ENCODE measurements around the gene LEKR1. TPM values are rescaled to one million over a fixed set of nuclear protein-coding genes. Genes with fewer than 3 reads are reported as not detected.

Gene LEKR1
- total and polyA plus RNA-seq, 9 of the 15 experiments (the other 6 are each of a cell fraction or from before 2014, with no cell fraction given), result 0.76 to 1.8 (median 1.2) TPM

GRCh38 chr3:157033001-157033400 lies 206.8 kb downstream of the LEKR1 start:
- H3K27ac ChIP-seq (ENCODE audit: extremely low read depth, low read depth, low read length), result no peak overlapping the region
- FAIRE-seq (no peak), ATAC-seq (no peak), DNase-seq (ENCODE audit: extremely low read depth in 1 of 4, low spot score in 3 of 4) (no peak)
- H3K4me3 ChIP-seq, result no peak overlapping the region
- H2AFZ ChIP-seq (ENCODE audit: low read depth, low read length), result no peak overlapping the region
- CTCF ChIA-PET (ENCODE audit: low intra/inter-chr PET ratio), result no interaction called here
- no peaks in the 10 kb centered on the region for H3K4me1 ChIP-seq (replicated peaks in 1 of 2; ENCODE audit: control insufficient read depth in 2 of 2, insufficient read depth in 2 of 2, low read length in 2 of 2)
- H3K9me1 ChIP-seq (ENCODE audit: control insufficient read depth, insufficient read depth, low read length), result no peaks in the 10 kb centered on the region
- intact Hi-C loops (cut with micrococcal nuclease), result no loop called here
- WGBS (ENCODE audit: insufficient coverage, low coverage, missing lambda C conversion rate), result 6% methylated on average over 2 of the region's 2 CpGs
- H3K4me2 ChIP-seq (ENCODE audit: insufficient read depth, low read length), result no peak overlapping the region
- POLR2A ChIA-PET, result interaction anchor here (0.9 to 1.1 kb wide), 2 partner anchors 12 to 19 kb away, joined by 3 read pairs; no protein-coding TSS in a partner anchor
- H3K79me2 ChIP-seq (ENCODE audit: control insufficient read depth, insufficient read depth, low read length), result no peaks in the 10 kb centered on the region
- no peak overlapping the region for H3K9ac ChIP-seq (ENCODE audit: insufficient read depth in 1 of 2, low read depth in 2 of 2, low read length in 2 of 2)
- H3K9me3 ChIP-seq (replicated peaks; ENCODE audit: control insufficient read depth, insufficient read depth, low read depth, low read length), result no peaks in the 10 kb centered on the region
- no peaks in the 10 kb centered on the region for H3K36me3 ChIP-seq (ENCODE audit: control insufficient read depth, insufficient read depth, low read length)
- TF ChIP-seq XRCC5 (IDR thresholded peaks at IDR 0.05; ENCODE audit: low read depth, low read length), result no peak
- TF ChIP-seq ZNF316 (IDR thresholded peaks at IDR 0.05), result peak; percentile 31
- in situ Hi-C loops (cut with MboI), result no loop called here
- H3K27me3 ChIP-seq (ENCODE audit: control insufficient read depth in 2 of 2, insufficient read depth in 2 of 2, low read length in 2 of 2), result no peaks in the 10 kb centered on the region; a peak in 1 of 5 replicates
- no TSS peak for BruUV-seq (replicated peaks)
- H4K20me1 ChIP-seq (replicated peaks; ENCODE audit: control insufficient read depth, insufficient read depth, low read length), result no peaks in the 10 kb centered on the region

GRCh38 chr3:157040456-157040855 lies 214.3 kb downstream of the LEKR1 start:
- intact Hi-C loops (cut with micrococcal nuclease) (no loop called here), in situ Hi-C loops (cut with MboI) (no loop called here)
- H3K4me1 ChIP-seq (replicated peaks in 1 of 2; ENCODE audit: control insufficient read depth in 2 of 2, insufficient read depth in 2 of 2, low read length in 2 of 2), result no peaks in the 10 kb centered on the region
- ATAC-seq (no peak), FAIRE-seq (no peak), DNase-seq (ENCODE audit: extremely low read depth in 1 of 4, low spot score in 3 of 4) (no peak)
- no peaks in the 10 kb centered on the region for H3K79me2 ChIP-seq (ENCODE audit: control insufficient read depth, insufficient read depth, low read length)
- no peak overlapping the region for H3K4me2 ChIP-seq (ENCODE audit: insufficient read depth, low read length)
- H3K27me3 ChIP-seq (ENCODE audit: control insufficient read depth in 2 of 2, insufficient read depth in 2 of 2, low read length in 2 of 2), result no peaks in the 10 kb centered on the region
- POLR2A ChIA-PET, result no interaction called here
- no peaks in the 10 kb centered on the region for H3K9me3 ChIP-seq (replicated peaks; ENCODE audit: control insufficient read depth, insufficient read depth, low read depth, low read length)
- no peak overlapping the region for H2AFZ ChIP-seq (ENCODE audit: low read depth, low read length)
- no peak overlapping the region for H3K27ac ChIP-seq (ENCODE audit: extremely low read depth, low read depth, low read length)
- no peaks in the 10 kb centered on the region for H3K36me3 ChIP-seq (ENCODE audit: control insufficient read depth, insufficient read depth, low read length)
- no TSS peak for BruUV-seq (replicated peaks)
- no peak overlapping the region for H3K4me3 ChIP-seq
- CTCF ChIA-PET (ENCODE audit: low intra/inter-chr PET ratio), result no interaction called here
- no peaks in the 10 kb centered on the region for H3K9me1 ChIP-seq (ENCODE audit: control insufficient read depth, insufficient read depth, low read length)
- H3K9ac ChIP-seq (ENCODE audit: insufficient read depth in 1 of 2, low read depth in 2 of 2, low read length in 2 of 2), result no peak overlapping the region
- H4K20me1 ChIP-seq (replicated peaks; ENCODE audit: control insufficient read depth, insufficient read depth, low read length), result no peaks in the 10 kb centered on the region
- no peak for TF ChIP-seq NFATC3 (IDR thresholded peaks at IDR 0.05)
- no peak for TF ChIP-seq ZNF717 (CRISPR knock-in tag; IDR thresholded peaks at IDR 0.05)
- no peak for TF ChIP-seq POLR2A (conservative IDR thresholded peaks at IDR 0.05)
- TF ChIP-seq RB1 (IDR thresholded peaks at IDR 0.05; ENCODE audit: low read depth), result no peak
- TF ChIP-seq, protein P1, sequence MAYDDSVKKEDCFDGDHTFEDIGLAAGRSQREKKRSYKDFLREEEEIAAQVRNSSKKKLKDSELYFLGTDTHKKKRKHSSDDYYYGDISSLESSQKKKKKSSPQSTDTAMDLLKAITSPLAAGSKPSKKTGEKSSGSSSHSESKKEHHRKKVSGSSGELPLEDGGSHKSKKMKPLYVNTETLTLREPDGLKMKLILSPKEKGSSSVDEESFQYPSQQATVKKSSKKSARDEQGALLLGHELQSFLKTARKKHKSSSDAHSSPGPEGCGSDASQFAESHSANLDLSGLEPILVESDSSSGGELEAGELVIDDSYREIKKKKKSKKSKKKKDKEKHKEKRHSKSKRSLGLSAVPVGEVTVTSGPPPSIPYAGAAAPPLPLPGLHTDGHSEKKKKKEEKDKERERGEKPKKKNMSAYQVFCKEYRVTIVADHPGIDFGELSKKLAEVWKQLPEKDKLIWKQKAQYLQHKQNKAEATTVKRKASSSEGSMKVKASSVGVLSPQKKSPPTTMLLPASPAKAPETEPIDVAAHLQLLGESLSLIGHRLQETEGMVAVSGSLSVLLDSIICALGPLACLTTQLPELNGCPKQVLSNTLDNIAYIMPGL (CRISPR knock-in tag; IDR thresholded peaks at IDR 0.05), result no peak
- no peak for TF ChIP-seq NRF1 (conservative IDR thresholded peaks at IDR 0.05 in 1 of 2, IDR thresholded peaks at IDR 0.05 in 1 of 2)
- no peak for TF ChIP-seq MLLT1 (IDR thresholded peaks at IDR 0.05)
- no peak for TF ChIP-seq ELK1 (CRISPR knock-in tag; IDR thresholded peaks at IDR 0.05)

All from K562 (cell line).